GM12878 (cell line): ENCODE data around the gene CNTN4.

Experiments used
- CTCF ChIP-seq, 3 experiments: IDR thresholded peaks in 2 of 3; conservative IDR thresholded peaks in 1 of 3; 2 replicates each; pipeline ENCODE4 v1.5.1; 2011; ENCODE audit warnings: low read depth in 3 of 3, low read length in 3 of 3, mild to moderate bottlenecking in 3 of 3, control low read depth in 2 of 3, moderate library complexity in 2 of 3, inconsistent platforms in 1 of 3, mixed read lengths in 1 of 3; ENCODE audit not compliant: control insufficient read depth in 2 of 3, insufficient read depth in 1 of 3; ENCODE audit errors: extremely low read depth in 1 of 3
- EED ChIP-seq: sonication (generic); IDR thresholded peaks from 2 replicates; pipeline ENCODE4 v1.6.1; 2016; ENCODE audit warnings: antibody characterized with exemption, low read depth
- ETV6 ChIP-seq, 2 experiments: fragments of 450-650 bp in 1 of 2; IDR thresholded peaks in 1 of 2; conservative IDR thresholded peaks in 1 of 2; 2 replicates each; pipeline ENCODE4 v1.6.1; 2014; ENCODE audit warnings: antibody characterized with exemption in 1 of 2, borderline replicate concordance in 1 of 2, low read depth in 1 of 2, mild to moderate bottlenecking in 1 of 2, moderate library complexity in 1 of 2
- EZH2 ChIP-seq: IDR thresholded peaks from 2 replicates; pipeline ENCODE4 v1.6.1; 2012; ENCODE audit warnings: low read depth, mild to moderate bottlenecking, control low read depth, inconsistent platforms, low read length, borderline replicate concordance; ENCODE audit not compliant: control insufficient read depth
- FOXM1 ChIP-seq: IDR thresholded peaks from 2 replicates; pipeline ENCODE4 v1.6.1; 2012; ENCODE audit warnings: low read depth, mild to moderate bottlenecking, inconsistent platforms, low read length, moderate library complexity
- MAX ChIP-seq: IDR thresholded peaks from 2 replicates; pipeline ENCODE4 v1.6.1; 2012; ENCODE audit warnings: low read depth, low read length, improper control_type of control experiment
- POLR2AphosphoS5 ChIP-seq: IDR thresholded peaks from 2 replicates; pipeline ENCODE4 v1.6.1; 2011; ENCODE audit warnings: mild to moderate bottlenecking, low read length, inconsistent platforms
- RBBP5 ChIP-seq: fragments of 200-600 bp; sonication (generic); conservative IDR thresholded peaks from 2 replicates; pipeline ENCODE4 v1.6.1; 2016
- SREBF2 ChIP-seq: IDR thresholded peaks from 2 replicates; pipeline ENCODE4 v1.6.1; 2012; ENCODE audit warnings: mild to moderate bottlenecking, low read length
- YY1 ChIP-seq: IDR thresholded peaks from 2 replicates; pipeline ENCODE4 v1.6.1; 2011; ENCODE audit warnings: low read depth, mild to moderate bottlenecking, low read length
- ZBTB33 ChIP-seq: fragments of 450-650 bp; IDR thresholded peaks from 2 replicates; pipeline ENCODE4 v1.6.1; 2017; ENCODE audit warnings: mild to moderate bottlenecking
- ZSCAN29 ChIP-seq: fragments of 450-650 bp; IDR thresholded peaks from 2 replicates; pipeline ENCODE4 v1.6.1; 2017; ENCODE audit warnings: mild to moderate bottlenecking, moderate library complexity

- TF ChIP-seq ZSCAN29 (no peak), POLR2AphosphoS5 (no peak), YY1 (no peak), CTCF (IDR thresholded peaks at IDR 0.05 in 2 of 3, conservative IDR thresholded peaks at IDR 0.05 in 1 of 3; ENCODE audit: control insufficient read depth in 2 of 3, extremely low read depth in 1 of 3, insufficient read depth in 1 of 3, low read depth in 3 of 3, low read length in 3 of 3) (no peak), RBBP5 (no peak), EED (no peak), MAX (no peak), ETV6 (conservative IDR thresholded peaks at IDR 0.05 in 1 of 2, IDR thresholded peaks at IDR 0.05 in 1 of 2; ENCODE audit: borderline replicate concordance in 1 of 2, low read depth in 1 of 2) (no peak), FOXM1 (no peak), SREBF2 (no peak), ZBTB33 (no peak), EZH2 (no peak)
These were observed 772.2 kb downstream of the CNTN4 start for GRCh38 chr3:2870724-2871333.
